AG04450 (cell line): ENCODE measurements around the gene TARBP2. TPM values are rescaled to one million over a fixed set of nuclear protein-coding genes. Genes with fewer than 3 reads are reported as not detected.

Experiments used
- CTCF ChIA-PET: fragments of 300-600, 350-600 bp; formaldehyde crosslinking; extraction: SDS; loops from one replicate; lab custom pipeline; 2022; ENCODE audit warnings: antibody characterized with exemption, inconsistent platforms; lab: Charles Lee
- POLR2A ChIA-PET: fragments of 350-600 bp; formaldehyde crosslinking; extraction: SDS; loops from one replicate; lab custom pipeline; 2021; ENCODE audit warnings: antibody characterized with exemption, inconsistent platforms; lab: Yijun Ruan, JAX
- DNase-seq: peaks from one replicate; pipeline ENCODE4 v3.0.0-alpha.2; 2011; ENCODE audit warnings: low read depth, low spot score
- H3K27ac ChIP-seq: one replicate; pipeline ENCODE4 v1.5.1; 2012; ENCODE audit warnings: low read depth, low read length, control low read depth
- H3K27me3 ChIP-seq: one replicate; pipeline ENCODE4 v1.6.0; 2012; ENCODE audit warnings: low read length; ENCODE audit not compliant: control insufficient read depth, insufficient read depth
- H3K4me3 ChIP-seq: 2 replicates; pipeline ENCODE4 v1.5.1; 2011; ENCODE audit warnings: mild to moderate bottlenecking, low read depth, low read length, control low read depth
- H3K9me3 ChIP-seq: 2 replicates; pipeline ENCODE4 v1.5.1; 2012; ENCODE audit warnings: low read length; ENCODE audit not compliant: control insufficient read depth, insufficient read depth
- polyA minus RNA-seq: library from RNA; depleted of rRNA, polyadenylated mRNA; stranded (reverse); fragments of >200 nt; gene quantifications from 2 replicates; pipeline ENCODE4 v1.2.3, GENCODE V29; 2011; rRNA and poly(A)+ RNA removed
- polyA plus RNA-seq: library from polyadenylated mRNA; depleted of rRNA; stranded (reverse); fragments of >200 nt; gene quantifications from 2 replicates; pipeline ENCODE4 v1.2.3, GENCODE V29; 2011; rRNA removed
- TF ChIP-seq, protein P1 (sequence below): IDR thresholded peaks from 2 replicates; pipeline ENCODE4 v1.5.1; 2011; ENCODE audit warnings: low read depth, low read length, control low read depth, inconsistent platforms

The TARBP2 gene, protein sequence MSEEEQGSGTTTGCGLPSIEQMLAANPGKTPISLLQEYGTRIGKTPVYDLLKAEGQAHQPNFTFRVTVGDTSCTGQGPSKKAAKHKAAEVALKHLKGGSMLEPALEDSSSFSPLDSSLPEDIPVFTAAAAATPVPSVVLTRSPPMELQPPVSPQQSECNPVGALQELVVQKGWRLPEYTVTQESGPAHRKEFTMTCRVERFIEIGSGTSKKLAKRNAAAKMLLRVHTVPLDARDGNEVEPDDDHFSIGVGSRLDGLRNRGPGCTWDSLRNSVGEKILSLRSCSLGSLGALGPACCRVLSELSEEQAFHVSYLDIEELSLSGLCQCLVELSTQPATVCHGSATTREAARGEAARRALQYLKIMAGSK
- polyA plus RNA-seq (25.0 and 33.0 TPM in 2 replicates), polyA minus RNA-seq (19.7 and 26.4 TPM in 2 replicates)

DNA sequence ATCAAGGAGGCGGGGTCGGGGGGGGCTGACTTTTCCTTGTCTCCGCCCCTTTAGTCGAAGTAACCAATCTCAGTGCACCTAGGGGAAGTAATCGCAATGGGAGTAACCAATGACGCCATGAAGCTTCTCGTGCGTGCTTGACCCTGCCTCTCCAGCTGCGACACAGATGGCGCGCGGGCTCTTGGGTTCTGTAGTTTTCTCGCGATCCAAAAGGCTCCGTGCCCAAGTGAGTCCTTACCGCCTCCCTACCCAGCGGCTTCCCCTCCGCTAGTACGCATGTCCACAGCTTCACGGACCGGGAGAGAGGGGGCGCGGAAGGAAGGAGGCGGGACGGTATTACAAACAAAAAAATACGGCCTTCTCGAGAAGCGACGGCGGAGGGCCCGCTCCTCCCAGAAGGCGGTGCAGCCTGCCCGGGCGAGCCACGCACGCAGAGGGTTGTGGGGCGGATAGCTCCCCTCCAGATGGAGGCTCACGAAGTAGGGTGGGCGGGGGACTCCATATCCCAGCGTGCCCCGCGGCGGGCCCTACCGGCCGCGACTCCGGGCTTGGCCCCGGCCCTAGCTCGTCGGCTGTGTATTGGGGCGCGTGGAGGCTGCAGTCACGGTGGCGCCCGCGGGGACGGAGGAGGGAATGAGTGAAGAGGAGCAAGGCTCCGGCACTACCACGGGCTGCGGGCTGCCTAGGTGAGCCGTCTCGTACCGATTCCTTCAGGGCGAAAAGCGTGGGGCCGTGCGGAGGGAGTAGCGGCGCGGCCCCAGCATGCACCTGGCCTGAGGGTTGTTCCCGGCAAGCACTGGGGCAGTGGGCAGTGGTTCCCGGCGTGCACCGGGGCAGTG lies at the start of gene TARBP2:
TARBP2 (plus strand) TSS at position 508 of the 839 bp plus-strand sequence; CDS start at position 634, 126 bp downstream.
- TF ChIP-seq, protein P1, sequence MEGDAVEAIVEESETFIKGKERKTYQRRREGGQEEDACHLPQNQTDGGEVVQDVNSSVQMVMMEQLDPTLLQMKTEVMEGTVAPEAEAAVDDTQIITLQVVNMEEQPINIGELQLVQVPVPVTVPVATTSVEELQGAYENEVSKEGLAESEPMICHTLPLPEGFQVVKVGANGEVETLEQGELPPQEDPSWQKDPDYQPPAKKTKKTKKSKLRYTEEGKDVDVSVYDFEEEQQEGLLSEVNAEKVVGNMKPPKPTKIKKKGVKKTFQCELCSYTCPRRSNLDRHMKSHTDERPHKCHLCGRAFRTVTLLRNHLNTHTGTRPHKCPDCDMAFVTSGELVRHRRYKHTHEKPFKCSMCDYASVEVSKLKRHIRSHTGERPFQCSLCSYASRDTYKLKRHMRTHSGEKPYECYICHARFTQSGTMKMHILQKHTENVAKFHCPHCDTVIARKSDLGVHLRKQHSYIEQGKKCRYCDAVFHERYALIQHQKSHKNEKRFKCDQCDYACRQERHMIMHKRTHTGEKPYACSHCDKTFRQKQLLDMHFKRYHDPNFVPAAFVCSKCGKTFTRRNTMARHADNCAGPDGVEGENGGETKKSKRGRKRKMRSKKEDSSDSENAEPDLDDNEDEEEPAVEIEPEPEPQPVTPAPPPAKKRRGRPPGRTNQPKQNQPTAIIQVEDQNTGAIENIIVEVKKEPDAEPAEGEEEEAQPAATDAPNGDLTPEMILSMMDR: no peak
- Histone ChIP-seq H3K27ac (peak within 1 kb of the TSS; percentile 99), H3K27me3 (no peaks in the 10 kb centered on the region), H3K9me3 (no peaks in the 10 kb centered on the region; the same call in 1 of the 2 replicates), H3K4me3 (peak within 1 kb of the TSS; percentile 87)
- ChIA-PET POLR2A (interaction anchor here (0.6 to 4.3 kb wide), 22 partner anchors 9 to 495 kb away, joined by 3 to 50 read pairs (median 4); partner anchors contain the start of genes AAAS, ATP5MC2, EIF4B and PFDN5), CTCF (interaction anchor here (1.0 to 1.5 kb wide), 4 partner anchors 9 to 180 kb away, joined by 3 to 5 read pairs (median 3); partner anchors contain the start of gene AAAS)
- DNase-seq: peak; percentile 99

DNA sequence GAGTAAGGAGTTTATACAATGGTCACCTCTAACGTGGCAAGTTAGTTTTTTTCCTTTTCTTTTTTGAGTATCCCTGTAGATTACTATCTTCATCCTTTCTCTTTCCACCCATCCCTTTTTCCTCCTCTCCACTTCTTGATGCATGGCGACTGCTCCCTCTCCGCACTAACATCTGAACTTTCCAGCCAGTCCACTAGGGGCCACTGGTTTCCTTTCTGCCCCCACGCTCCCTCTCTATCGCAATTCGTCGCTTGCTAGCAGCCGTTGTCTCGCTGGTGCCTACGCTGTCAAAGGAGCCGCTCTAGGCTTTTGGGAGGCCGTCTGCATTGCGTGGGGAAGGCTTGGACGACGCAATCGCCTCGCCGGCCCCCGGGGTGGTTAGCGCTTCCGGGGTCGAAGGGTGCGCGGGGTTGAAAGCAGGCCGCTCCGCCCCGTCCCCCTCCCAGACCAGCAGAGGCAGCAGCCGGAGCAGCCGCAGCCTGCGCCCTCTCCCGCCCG lies 49.4 kb upstream of the TARBP2 start, which contains the start of gene PCBP2:
PCBP2 (plus strand) TSS at position 442 of the 498 bp plus-strand sequence. CDS start 2,699 bp downstream, outside the sequence.
- peak; percentile 99 for DNase-seq
- ChIA-PET CTCF (interaction anchor here (0.7 to 2.1 kb wide), 6 partner anchors 25 to 231 kb away, joined by 3 to 20 read pairs (median 4); no protein-coding TSS in a partner anchor), POLR2A (interaction anchor here (1.0 to 1.2 kb wide), 2 partner anchors 11 to 27 kb away, joined by 3 read pairs; partner anchors contain the start of gene PRR13)
- no peaks in the 10 kb centered on the region; the same call in 1 of the 2 replicates for H3K9me3 ChIP-seq
- no peaks in the 10 kb centered on the region for H3K27me3 ChIP-seq
- H3K4me3 ChIP-seq: peak within 1 kb of the TSS; percentile 90
- TF ChIP-seq, protein P1: peak; percentile 92
- peak within 1 kb of the TSS; percentile 94 for H3K27ac ChIP-seq

DNA sequence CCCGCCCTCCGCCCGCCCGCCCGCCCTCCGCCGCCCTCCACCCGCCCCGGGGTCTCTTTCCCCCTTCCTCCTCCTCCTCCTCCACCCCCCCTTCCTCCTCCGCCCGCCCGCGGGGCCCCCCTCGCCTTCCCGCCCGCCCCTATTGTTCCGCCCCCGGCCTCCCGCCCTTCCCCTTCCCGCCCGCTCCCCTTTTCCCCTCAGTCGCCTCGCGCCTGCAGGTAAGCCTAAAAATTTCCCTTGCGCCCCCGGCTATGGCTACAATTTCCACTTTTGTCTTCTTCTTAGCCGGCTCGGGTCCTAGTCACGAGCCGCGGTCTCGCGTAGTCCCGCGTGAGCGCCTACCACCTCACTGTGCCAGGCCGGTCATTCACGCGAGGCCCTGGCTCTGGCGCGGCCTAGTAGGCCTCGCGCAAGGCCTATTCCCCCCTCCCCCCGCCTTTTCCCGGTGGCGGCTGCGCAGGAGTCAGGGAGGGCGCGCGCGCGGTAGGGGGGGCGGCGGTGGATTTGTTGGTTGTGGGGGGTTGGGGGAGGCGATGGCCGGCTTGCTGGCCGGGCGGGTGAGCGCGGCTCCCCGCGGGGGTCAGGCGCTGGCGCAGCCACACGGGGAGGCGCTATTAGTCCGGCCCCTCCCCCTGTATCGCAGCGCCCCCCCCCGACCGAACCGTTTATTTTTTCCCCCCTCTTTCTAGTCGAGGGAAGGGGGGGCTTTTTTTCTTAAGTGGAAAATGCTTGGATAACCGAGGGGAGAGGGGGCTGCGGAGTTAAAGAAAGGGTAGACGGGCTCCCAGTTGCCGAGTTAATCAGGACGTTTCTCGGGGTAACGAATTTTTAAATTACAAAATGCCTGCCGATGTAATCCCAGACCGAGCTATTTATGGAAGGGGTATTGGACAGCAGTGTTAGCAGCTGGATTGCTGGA lies 48.7 kb upstream of the TARBP2 start:
- TF ChIP-seq, protein P1: peak; percentile 24; the same call in 1 of the 2 replicates
- ChIA-PET POLR2A (interaction anchor here (0.6 to 1.3 kb wide), 5 partner anchors 19 to 84 kb away, joined by 3 to 7 read pairs (median 3); no protein-coding TSS in a partner anchor), CTCF (interaction anchor here (0.6 to 0.8 kb wide), 3 partner anchors 8 to 295 kb away, joined by 3 read pairs; no protein-coding TSS in a partner anchor)
- Histone ChIP-seq H3K9me3 (no peaks in the 10 kb centered on the region; the same call in 1 of the 2 replicates), H3K4me3 (peak overlapping the region; percentile 90), H3K27ac (peak overlapping the region; percentile 94), H3K27me3 (no peaks in the 10 kb centered on the region)
- peak; percentile 66 for DNase-seq
